Prostate gland (tissue), 2 donors: ENCODE results near the gene BTG1.

Experiments used
- POLR2A ChIP-seq: fragments of 450-650 bp; IDR thresholded peaks from one replicate; pipeline ENCODE4 v1.6.1; 2016; ENCODE audit warnings: antibody characterized with exemption, mild to moderate bottlenecking
- POLR2AphosphoS5 ChIP-seq: sonication (generic); formaldehyde crosslinking; IDR thresholded peaks from one replicate; pipeline ENCODE4 v1.6.1; 2017; ENCODE audit warnings: antibody characterized with exemption
- TF ChIP-seq, protein P1 (sequence below), 4 experiments: fragments of 200-600 bp in 2 of 4; fragments of 450-650 bp in 2 of 4; sonication (generic) in 2 of 4; IDR thresholded peaks; 1 replicate in 3 of 4; 2 replicates in 1 of 4; pipeline ENCODE4 v1.5.1; 2016 to 2019; ENCODE audit warnings: antibody characterized with exemption in 4 of 4, mild to moderate bottlenecking in 2 of 4, moderate library complexity in 2 of 4

DNA sequence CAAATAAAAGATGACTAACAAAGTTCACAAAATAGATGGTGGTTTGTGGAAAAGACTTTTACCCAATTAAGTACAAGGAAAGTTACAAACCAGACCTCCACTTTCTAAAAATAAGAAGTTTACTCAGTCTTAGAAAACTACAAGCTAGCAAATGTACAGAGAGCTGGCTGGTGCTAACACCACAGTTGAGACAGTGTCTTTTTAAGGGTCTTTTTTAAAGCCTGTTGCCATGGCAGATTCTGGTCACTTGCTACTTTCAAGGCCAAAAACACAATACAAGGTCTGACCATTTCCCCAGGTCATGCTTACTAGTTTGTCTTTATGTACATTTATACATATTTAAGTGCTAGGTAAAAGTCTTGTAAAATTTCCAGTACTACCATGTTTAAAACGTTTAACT, 2.4 kb downstream of the BTG1 start:
- TF ChIP-seq POLR2A: no peak
- TF ChIP-seq, protein P1, sequence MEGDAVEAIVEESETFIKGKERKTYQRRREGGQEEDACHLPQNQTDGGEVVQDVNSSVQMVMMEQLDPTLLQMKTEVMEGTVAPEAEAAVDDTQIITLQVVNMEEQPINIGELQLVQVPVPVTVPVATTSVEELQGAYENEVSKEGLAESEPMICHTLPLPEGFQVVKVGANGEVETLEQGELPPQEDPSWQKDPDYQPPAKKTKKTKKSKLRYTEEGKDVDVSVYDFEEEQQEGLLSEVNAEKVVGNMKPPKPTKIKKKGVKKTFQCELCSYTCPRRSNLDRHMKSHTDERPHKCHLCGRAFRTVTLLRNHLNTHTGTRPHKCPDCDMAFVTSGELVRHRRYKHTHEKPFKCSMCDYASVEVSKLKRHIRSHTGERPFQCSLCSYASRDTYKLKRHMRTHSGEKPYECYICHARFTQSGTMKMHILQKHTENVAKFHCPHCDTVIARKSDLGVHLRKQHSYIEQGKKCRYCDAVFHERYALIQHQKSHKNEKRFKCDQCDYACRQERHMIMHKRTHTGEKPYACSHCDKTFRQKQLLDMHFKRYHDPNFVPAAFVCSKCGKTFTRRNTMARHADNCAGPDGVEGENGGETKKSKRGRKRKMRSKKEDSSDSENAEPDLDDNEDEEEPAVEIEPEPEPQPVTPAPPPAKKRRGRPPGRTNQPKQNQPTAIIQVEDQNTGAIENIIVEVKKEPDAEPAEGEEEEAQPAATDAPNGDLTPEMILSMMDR (IDR thresholded peaks at IDR 0.05): no peak
- no peak for TF ChIP-seq POLR2AphosphoS5
